ENCODE results near the gene HIPK3.

DNA sequence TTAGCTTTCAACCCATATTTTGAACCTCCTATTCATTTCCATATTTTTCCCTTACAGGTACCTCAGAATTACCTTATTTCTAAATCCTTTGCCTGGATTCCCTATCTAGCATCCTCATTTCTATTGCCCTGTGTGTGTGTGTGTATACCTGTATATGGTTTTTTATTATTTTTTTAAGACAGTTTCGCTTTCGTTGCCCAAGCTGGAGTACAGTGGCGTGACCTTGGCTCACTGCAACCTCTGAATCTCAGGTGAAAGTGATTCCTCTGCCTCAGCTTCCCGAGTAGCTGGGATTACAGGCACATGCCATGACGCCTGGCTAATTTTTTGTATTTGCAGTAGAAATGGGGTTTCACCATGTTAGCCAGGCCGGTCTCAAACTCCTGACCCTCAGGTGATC, 12.6 kb downstream of the HIPK3 start:
- TF ChIP-seq, protein P1, sequence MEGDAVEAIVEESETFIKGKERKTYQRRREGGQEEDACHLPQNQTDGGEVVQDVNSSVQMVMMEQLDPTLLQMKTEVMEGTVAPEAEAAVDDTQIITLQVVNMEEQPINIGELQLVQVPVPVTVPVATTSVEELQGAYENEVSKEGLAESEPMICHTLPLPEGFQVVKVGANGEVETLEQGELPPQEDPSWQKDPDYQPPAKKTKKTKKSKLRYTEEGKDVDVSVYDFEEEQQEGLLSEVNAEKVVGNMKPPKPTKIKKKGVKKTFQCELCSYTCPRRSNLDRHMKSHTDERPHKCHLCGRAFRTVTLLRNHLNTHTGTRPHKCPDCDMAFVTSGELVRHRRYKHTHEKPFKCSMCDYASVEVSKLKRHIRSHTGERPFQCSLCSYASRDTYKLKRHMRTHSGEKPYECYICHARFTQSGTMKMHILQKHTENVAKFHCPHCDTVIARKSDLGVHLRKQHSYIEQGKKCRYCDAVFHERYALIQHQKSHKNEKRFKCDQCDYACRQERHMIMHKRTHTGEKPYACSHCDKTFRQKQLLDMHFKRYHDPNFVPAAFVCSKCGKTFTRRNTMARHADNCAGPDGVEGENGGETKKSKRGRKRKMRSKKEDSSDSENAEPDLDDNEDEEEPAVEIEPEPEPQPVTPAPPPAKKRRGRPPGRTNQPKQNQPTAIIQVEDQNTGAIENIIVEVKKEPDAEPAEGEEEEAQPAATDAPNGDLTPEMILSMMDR (IDR thresholded peaks at IDR 0.05), result no peak
- TF ChIP-seq EZH2phosphoT487 (IDR thresholded peaks at IDR 0.05) (no peak), EZH2 (IDR thresholded peaks at IDR 0.05) (no peak)
